Globus pallidus (tissue), 1 donor: ENCODE results near the gene TSPAN10.
"Not testable (repeated sequence)": the region's sequence is repeated elsewhere in the genome, so short reads cannot be mapped to it uniquely, and the experiment has no call there.

Experiments
- DNase-seq: peaks from one replicate; pipeline ENCODE4 v3.0.0-alpha.2; 2015; ENCODE audit warnings: low spot score

Gene TSPAN10

DNA sequence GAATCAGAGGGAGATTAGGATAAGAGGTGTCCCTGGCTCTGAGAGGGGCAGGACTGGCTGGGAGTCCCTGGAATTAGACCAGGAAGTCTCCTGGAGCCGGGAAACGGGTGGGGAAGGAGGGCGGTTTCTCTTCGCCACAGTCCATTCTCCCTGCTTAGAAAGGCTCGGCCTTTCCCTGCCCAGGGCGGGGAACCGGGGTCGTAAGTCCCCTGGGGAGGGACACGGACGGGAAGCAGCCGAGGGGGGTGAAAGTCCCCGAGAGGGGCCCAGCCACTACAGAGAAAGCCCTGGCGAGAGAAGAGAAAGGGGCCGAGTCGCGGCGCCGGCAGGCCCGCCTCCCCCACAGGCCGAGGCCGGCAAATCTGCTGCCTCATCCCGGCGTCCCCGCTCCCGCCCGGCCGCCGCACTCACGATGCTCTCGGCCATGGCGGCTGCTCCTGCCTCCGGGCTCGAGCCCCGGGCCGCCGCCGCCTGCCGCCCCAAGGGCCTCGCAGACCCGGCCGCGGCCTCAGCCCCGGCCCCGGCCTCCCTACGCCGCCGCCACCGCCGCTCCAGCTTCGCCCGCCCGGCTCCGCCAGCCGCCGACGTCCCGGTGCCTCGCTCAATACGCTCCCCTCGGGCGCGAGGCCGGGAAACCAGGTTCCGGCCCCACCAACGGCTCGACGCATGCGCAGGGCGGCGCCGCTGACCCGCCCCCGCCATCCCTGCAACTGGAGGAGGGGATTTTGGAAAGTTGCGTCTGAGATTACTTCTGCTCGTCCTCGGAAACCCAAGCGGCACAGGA is at the start of gene TSPAN10, which contains the start of gene NPLOC4:
Gene TSPAN10 (plus strand): TSS at position 692 of the 784 bp plus-strand sequence. CDS start 5,217 bp downstream, outside the sequence.
Gene NPLOC4 (minus strand): TSS at position 608 of the 784 bp plus-strand sequence. CDS start 182 bp downstream, at position 426.
- peak; percentile 76 for DNase-seq

DNA sequence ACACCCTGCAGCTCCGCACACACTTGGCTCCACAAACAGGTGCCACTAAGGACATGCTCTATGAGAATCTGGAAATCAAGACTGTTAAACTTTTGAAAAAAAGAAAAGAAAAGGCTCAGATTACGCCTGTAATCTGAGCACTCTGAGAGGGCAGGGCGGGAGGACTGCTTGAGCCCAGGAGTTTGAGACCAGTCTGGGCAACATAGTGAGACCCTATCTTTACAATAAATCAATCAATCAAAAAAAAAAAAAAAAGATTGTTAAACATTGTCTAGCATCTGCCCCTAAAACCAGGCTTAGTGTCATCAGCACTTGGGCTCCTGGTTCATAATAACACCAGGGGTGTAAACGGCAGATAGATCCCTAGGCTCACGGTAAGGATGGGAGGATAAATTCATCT is 47.4 kb upstream of the TSPAN10 start:
- no peak for DNase-seq

DNA sequence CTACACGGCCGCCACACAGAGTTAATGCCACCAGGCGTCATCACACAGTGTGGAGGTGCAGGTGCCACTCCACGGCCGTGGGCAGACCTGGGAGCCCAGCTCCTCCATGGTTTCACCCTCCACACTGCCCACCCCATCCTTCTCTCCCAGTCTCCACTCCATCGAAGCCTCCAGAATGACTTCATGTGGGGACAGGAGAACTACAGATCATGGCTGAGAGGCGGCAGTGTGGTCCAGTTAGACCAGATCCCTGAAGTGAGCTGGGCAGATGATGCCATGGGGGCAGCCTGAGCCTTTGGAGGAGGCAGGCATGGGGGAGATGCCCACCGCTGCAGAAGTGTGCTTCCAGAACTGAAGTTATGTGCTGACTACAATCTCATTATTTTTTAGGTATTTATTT is 46.9 kb upstream of the TSPAN10 start:
- DNase-seq = no peak

DNA sequence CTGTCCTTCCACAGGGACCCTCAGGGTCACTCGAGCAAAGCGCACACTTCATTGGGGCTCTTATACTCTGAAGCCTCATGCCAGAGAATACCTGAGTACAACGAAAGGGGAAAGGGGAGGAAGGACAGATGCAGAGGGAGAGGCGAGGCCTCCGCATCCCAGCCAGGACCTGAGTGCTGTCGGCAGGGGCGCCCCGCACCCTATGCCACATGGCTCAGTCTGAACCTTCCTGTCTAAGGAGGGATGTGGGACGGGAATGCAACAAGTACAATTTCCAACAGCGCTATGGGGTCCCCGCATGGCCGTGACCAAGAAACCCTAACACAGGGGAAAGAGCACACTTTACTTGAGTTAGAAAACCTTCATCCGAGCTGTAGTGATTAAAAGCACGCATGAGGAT is 45.0 kb upstream of the TSPAN10 start:
- no peak for DNase-seq

DNA sequence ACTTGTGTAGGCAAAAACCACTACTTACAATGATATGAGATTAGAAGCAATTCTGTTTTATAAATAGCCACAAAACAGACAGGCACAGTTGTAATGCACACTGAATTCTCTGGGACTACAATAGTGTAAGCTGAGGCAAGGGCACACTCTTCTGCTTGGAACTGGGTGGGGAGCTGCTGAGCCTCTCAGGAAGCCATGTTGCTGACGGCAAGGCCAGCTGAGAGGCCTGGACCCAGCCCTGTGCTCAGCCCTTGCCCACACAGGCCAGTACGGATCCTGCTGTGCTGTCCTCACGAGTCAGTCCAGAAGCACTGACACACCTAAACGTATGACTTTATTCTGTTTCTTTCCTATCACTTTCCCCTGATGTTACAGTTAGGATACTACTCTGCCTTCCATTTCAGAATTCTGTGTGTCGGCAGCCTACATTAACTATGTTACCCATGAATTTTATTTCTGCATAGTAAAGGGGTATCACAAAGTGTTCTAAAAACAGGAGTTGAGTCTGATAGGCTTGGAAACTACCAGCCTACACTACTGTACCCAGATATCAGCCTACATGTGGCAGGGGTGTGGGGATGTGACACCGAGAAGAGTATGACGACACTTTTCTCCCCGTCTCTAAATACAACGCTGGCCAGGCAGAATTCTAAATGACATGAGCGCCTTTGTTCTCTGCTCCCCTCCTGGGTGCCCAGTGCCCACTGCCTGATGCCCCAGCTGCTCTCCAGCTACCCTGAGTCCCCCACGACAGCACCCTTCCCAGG is 43.7 kb upstream of the TSPAN10 start:
- no peak for DNase-seq

DNA sequence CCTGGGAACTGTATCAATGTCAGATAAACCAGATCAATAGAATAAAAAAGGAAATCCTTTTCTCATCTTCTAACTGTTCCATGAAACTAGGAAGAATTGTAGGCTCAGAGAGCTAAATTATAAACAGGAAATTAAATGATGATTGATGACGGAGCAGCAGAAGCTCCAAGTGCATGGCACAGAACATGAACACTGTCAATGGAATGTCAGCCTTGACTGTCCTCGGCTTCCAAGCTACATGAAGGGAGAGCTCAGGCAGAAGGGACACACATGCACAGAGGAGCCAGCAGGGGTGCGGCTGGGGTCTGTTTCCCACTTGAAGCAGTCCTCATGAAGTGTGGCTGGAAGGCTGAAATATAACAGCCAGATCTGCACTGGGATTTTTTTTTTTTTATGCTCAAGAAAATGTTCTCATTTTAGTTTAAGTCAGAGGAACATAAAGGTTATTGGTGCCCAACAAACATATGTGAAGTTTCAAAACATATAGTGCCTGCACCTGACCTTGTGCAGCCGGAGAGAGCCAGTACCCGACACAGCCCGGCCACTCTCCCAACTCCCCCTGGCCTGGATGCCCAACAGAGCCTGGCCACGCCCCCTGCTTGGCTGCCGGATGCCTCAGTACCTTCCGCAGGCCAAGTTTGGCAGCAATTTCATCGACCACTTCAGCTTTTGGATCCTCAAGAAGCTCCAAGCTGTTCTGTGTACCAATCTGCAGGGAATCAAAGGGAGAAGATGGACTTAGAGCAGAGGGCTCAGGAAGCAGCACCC is 37.1 kb upstream of the TSPAN10 start:
- DNase-seq = no peak

DNA sequence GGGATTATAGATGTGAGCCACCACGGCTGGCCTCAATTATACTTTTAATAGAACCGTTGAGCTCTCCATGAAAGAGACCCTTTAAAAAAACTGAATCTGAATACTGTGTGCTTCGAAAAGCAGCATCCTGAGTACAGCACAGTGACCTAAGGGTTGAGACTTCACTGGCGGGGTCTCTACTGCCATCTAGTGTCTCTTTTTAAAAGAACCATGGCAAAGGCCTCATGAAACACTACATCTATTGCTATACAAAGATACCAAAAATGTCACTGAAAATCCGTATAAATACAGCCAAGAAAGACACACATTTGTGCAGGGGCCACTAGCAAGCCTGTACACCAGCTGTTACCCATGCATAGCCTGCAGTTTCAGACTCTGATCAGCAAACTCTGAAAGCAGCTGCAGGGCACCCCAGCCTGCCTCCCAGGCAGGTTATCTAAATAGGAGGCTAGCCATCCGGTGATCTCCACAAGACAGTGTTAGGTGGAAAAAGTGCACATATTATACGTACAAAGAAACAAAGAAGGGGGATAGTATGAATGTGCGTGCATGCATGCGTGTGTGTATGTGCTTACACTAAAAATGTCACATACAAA is 35.4 kb upstream of the TSPAN10 start:
- peak; percentile 61 for DNase-seq

DNA sequence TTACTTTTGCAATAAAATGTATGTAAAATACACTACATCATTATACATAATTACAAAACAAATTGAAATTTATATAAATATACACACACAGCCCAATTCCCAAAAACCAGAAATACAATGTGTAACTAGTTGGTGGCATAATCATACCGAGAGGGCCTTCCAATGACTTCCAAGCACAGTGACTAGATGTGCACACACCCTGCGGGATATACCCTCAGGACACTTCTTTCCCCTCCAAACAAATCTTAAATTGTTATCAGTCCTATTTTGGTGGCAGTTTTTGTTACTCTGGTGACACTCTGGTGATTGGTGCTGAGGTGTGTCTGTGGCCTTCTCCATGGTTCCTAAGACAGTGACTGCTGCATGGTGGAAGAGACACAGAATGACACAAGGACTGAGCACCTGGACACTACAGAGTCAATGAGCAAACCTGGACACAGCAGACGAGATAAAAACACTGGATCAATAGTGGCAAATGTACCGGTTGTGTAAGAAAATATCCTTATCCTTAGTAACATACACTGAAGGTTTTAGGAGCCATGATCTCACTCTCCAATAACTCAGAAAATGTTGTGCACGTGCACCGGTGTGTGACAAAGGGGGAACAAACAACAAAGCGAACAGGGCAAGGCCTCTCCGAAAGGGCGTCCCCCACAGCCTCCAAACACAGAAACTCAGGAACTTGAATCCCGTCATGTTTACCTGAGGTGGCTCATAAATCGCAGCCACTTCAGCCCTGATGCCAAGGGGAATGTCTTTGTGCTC is 33.0 kb upstream of the TSPAN10 start:
- DNase-seq = no peak

DNA sequence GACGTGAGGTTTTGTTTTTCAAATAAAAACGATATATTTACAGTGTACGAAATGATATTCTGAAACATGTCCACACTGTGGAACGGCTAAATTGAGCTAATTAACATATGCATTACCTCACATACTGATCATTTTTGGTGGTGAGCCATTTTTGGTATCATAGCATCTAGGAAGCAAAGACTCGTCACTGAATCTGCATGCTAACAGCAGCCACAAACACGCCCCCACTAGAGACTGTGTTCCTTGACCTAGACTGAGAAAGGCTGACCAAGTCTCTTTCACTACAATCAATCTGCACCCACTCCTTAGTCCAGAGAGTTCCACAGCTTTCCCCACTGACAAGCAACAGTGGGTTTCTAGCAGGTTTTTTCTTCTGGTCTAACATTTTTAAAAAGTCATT is 29.6 kb upstream of the TSPAN10 start:
- no peak for DNase-seq

DNA sequence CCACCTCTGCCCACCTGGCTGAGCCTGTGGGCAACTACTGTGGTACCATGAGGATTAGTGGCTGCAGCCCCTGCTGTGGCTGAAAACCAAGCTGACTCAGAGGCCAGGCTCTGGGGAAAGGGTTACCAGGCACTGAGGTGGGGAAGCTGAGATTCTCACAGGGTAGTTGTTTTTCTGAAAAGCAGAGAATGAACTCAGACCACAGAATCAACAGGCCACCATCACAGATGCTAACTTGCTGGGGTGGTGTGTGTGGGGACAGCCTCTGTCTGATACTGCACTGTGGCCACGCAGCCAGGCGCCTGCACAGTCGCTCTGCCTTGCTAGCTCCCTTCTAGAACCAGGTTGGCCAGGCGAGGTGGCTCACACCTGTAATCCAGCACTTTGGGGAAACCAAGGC is 28.9 kb upstream of the TSPAN10 start:
- DNase-seq = no peak

DNA sequence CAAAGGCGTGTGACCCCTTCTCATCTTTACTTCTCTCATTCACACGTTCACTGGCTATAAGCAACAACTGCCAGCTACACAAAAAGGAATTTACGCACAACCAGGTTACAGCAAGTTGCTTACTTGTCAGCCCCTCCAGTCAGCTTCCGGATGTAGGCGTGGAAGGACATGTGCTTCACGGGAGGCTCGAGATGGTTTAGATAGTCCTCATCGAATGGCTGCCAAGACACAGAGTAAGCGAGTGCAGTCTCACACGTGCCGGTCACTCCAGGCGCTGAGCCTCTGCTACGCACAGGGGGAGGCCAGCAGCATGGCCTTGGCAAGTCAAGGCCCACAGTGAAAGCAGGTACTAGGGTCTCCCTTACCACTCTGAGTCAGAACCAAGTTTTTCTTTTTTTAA is 28.4 kb upstream of the TSPAN10 start:
- no peak for DNase-seq

DNA sequence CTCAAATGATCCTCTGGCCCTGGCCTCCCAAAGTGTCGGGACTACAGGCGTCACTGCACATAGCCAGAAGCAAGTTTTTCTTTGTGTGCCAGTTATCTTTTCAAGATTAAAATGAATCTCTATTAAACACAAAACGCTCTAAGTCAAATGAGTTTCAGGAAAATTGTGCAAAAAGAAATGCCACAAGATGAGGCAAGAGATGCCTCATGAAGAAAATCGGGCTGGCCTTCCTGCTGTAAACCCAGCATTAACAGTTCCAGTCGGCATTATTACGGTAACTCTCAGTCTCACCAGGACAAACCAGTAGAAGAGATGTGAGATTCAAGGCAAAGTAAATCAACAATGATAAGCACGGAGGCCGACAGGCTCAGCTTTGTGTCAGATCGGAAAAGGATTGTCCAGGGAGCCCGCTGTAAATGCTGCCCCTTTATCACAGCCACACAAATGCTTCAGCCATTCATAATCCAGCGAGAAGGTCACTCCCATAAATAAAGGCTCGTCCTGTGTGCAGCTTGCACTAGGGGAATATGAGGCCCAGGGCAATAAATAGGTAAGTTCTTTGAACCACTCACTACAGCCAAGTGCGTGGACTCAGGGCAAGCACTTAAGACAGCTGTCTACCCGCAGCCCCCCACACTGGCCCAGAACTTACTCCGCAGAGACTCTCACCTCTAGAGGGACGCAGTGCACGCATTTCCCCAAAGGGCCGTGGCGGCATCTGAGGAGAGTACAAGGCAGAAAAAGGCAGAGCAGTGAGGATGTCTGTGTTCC is 27.3 kb upstream of the TSPAN10 start:
- DNase-seq = no peak

DNA sequence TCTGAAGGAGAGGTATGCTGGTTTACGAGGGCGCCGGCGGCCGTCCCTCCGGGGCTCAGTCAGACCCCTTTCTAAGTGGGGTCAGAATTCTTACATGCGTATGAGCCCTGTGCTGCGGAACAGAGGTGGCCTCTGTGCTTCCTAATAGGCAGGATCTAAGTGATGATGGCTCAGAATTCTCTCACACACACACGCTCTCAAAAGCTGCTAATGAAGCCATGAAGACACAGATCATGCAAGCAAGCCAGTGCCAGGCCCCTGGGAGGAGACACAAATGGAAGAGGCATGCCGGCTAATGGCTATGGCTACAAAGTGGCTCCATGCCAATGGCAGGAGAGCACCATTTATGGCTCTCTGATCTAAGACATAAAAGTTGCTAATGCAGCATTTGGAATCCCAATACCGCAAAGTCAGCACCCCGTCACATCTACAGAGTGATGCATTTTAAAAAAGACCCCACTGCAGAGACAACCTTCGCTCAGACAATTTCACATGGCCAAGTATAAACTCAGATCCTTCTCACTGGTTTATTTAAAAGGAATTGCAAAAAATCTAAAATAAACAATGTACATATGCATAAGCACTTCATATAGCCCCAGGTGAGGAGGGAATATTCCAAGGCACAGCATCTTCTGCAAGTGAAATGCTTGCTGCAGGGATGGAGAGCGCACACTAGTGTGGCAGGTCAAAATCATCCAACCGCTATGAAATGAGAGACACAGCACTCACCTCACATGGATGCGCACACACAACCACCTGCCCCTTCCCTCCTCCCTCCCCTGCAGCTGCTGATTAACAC is 24.6 kb upstream of the TSPAN10 start:
- DNase-seq = no peak

DNA sequence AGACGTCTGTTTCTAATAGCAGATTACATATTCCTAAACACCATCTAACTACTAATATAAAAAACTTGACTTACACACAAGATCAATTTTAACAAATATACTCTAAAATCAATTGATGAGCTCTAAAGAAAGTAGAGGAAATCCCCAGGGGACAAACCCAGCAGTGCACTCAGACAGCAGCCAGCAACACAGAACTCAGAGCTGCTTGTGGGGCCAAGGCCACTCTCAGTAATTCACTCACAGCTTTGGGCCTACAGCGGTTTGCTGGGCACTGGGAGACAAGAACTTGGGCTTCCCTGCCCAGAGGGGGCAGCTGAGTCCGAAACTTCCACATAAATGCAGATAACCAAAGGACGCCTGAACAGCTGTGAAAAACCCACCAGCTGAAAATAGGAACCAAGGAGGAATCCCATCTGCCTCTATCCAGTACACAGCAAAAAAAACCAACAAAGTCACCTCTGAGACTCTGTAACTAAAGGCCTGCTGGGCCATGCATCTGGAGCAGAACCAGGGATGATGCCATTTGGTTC is 21.5 kb upstream of the TSPAN10 start:
- DNase-seq = no peak

DNA sequence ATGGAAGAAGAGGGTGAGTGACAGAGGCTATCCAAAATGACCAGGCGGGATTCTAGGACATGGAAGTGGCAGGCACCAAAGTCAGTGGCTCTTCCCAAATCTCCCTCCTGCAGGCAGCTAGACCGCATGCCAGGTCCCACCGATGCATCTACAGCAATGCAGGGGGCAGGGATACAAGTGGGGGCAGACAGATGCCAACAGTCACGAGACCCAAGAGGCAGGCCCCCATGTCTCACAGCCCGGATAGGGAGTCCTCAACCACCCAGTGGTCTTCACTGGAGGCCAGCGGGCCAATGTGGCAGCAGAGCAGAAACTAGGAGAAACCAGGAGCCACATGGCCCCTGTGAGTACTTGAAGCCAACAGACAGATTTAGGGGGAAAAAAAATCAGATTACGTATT is 20.1 kb upstream of the TSPAN10 start:
- DNase-seq = no peak

DNA sequence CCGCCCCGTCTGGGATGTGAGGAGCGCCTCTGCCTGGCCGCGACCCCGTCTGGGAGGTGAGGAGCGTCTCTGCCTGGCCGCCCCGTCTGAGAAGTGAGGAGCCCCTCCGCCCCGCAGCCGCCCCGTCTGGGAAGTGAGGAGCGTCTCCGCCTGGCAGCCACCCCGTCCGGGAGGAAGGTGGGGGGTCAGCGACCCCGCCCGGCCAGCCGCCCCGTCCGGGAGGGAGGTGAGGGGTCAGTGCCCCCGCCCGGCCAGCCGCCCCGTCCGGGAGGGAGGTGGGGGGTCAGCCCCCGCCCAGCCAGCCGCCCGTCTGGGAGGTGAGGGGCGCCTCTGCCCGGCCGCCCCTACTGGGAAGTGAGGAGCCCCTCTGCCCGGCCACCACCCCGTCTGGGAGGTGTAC is 18.7 kb upstream of the TSPAN10 start:
- not testable (repeated sequence) for DNase-seq

DNA sequence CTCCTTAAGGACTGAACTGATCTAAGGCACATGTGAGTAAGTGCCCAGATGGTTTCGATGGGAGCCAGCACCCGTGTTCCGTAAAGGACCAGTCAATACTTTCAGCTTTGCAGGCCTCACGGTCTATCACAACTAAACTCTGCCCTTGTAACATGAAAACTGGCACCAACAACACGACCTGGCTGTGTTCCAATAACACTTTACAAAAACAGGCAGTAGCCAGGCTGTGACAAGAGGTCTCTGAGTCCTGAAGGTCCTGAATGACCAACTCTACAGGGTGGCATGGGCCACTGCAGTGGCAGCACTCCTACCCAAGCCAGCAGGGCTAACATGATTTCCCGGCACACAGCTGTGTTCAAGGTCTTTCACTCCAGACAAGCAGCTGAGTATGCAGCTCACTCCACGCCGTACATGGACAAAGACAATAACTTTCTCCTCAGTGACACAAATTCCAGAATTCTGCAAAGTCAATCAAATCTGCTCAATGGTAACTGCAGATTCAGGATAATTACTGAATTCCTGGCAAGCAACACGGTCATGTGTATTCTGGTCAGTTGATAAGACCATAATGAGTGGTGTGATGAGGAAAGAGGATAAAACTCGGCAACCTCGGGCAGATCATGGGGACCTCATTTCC is 15.4 kb upstream of the TSPAN10 start:
- peak; percentile 20 for DNase-seq

DNA sequence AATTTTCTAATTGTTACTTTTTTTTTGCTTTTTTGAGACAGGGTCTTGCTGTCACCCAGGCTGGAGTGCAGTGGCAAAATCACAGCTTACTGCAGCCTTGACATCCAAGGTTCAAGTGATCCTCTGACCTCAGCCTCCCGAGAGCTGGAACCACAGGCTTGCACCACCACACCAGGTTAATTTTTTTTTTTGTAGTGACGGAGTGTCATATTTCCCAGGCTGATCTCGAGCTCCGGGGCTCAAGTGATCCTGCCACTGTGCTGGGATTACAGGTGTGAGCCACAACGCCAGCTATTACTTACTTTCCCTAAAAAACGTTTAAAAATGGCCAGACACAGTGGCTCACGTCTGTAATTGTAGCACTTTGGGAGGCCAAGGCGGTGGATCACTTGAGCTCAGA is 6.7 kb upstream of the TSPAN10 start:
- no peak for DNase-seq

DNA sequence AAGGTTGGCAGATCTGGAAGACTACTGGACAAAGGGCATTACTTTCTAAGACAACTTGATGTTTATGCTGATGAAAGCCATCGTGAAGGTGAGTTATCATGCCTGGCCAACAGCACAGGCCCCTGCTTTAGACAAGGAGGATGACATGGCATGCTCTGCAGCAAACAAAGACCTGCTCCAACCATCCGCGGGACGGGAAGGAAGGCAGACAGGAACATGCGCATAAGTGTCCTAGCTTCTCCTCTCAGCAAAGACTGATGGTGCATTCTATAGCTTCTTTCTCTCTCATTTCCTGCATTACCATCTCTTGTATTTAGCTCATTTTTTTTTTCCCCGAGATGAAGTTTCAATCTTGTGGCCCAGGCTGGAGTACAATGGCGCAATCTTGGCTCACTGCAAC is 5.5 kb upstream of the TSPAN10 start:
- no peak for DNase-seq
